HepG2 (cell line): ENCODE results near the gene CFAP61. TPM values are rescaled to one million over a fixed set of nuclear protein-coding genes. Genes with fewer than 3 reads are reported as not detected.
A peak's percentile ranks its signal among the peaks of the same experiment; 100 is the strongest.

ENCODE experiments used
- ATAC-seq: fragments of 200-7000 bp; cut with Tn5 transposase; 3 replicates; pipeline ENCODE4 v1.9.1; 2020; ENCODE audit warnings: mild to moderate bottlenecking, moderate library complexity
- BruUV-seq: library from RNA; stranded (reverse); fragments of 400-500 nt; replicated peaks from 2 replicates; lab custom pipeline; 2021; lab: Mats Ljungman, UMichigan
- CTCF ChIA-PET: fragments of 300-600 bp; formaldehyde crosslinking; extraction: SDS; loops from one replicate; lab custom pipeline; 2021; ENCODE audit warnings: low total read pairs, inconsistent platforms, low intra/inter-chr PET ratio; lab: Yijun Ruan, JAX
- POLR2A ChIA-PET: fragments of 350-600 bp; sonication (Branson Sonifier 250); formaldehyde crosslinking; loops from one replicate; lab custom pipeline; 2020; ENCODE audit warnings: antibody characterized with exemption, inconsistent platforms; lab: Yijun Ruan, JAX
- DNase-seq: peaks from one replicate; pipeline ENCODE4 v3.0.0-alpha.2; 2015; ENCODE audit warnings: low spot score
- FAIRE-seq: peaks from 3 replicates; lab custom pipeline; 2011; peaks lifted over from hg19 to GRCh38; lab: Jason Lieb, UNC
- H2AFZ ChIP-seq: one replicate; pipeline ENCODE4 v1.6.1; 2011; ENCODE audit warnings: low read length, inconsistent platforms
- H3K27ac ChIP-seq: fragments of 300-600 bp; 3 replicates; pipeline ENCODE4 v1.8.0; 2011; ENCODE audit warnings: mixed run types, mild to moderate bottlenecking, mixed read lengths, low read length, inconsistent platforms; ENCODE audit not compliant: insufficient read depth; ENCODE audit errors: extremely low read length
- H3K27me3 ChIP-seq, 2 experiments: fragments of 200-600 bp in 1 of 2; 2 replicates in 1 of 2; 3 replicates in 1 of 2; pipeline versions ENCODE4 v1.6.0 to v1.8.0; 2011; ENCODE audit warnings: low read length in 2 of 2, mild to moderate bottlenecking in 2 of 2, moderate library complexity in 2 of 2, inconsistent platforms in 1 of 2; ENCODE audit not compliant: insufficient read depth in 2 of 2, control insufficient read depth in 1 of 2
- H3K36me3 ChIP-seq, 2 experiments: fragments of 200-600 bp in 1 of 2; replicated peaks in 1 of 2; 2 replicates in 1 of 2; 3 replicates in 1 of 2; pipeline versions ENCODE4 v1.5.1 to v1.8.0; 2011; ENCODE audit warnings: low read length in 2 of 2, inconsistent platforms in 1 of 2; ENCODE audit not compliant: insufficient read depth in 2 of 2, control insufficient read depth in 1 of 2
- H3K4me1 ChIP-seq: 2 replicates; pipeline ENCODE4 v1.5.1; 2012; ENCODE audit warnings: low read length, inconsistent platforms; ENCODE audit not compliant: insufficient read depth
- H3K4me2 ChIP-seq: 2 replicates; pipeline ENCODE4 v1.6.0; 2011; ENCODE audit warnings: low read depth, low read length, inconsistent platforms
- H3K4me3 ChIP-seq, 3 experiments: fragments of 200-600 bp in 1 of 3; sonication (generic), shearing (Covaris generic) in 1 of 3; replicated peaks in 1 of 3; 2 replicates each; pipeline ENCODE4 v1.5.1; 2011 to 2016; ENCODE audit warnings: low read length in 3 of 3, inconsistent platforms in 2 of 3, low read depth in 2 of 3, mild to moderate bottlenecking in 2 of 3, control low read depth in 1 of 3, mixed read lengths in 1 of 3; ENCODE audit not compliant: insufficient read depth in 1 of 3
- H3K79me2 ChIP-seq: one replicate; pipeline ENCODE4 v1.6.1; 2011; ENCODE audit warnings: low read length, inconsistent platforms; ENCODE audit not compliant: insufficient read depth
- H3K9ac ChIP-seq: 2 replicates; pipeline ENCODE4 v1.6.0; 2011; ENCODE audit warnings: mild to moderate bottlenecking, low read depth, low read length, inconsistent platforms; ENCODE audit not compliant: insufficient read depth
- H3K9me3 ChIP-seq: 2 replicates; pipeline ENCODE4 v1.5.1; 2012; ENCODE audit warnings: mild to moderate bottlenecking, low read length
- H4K20me1 ChIP-seq: 2 replicates; pipeline ENCODE4 v1.6.0; 2011; ENCODE audit warnings: inconsistent platforms, mild to moderate bottlenecking, low read length, moderate library complexity; ENCODE audit not compliant: insufficient read depth
- HNF1A ChIP-seq, 2 experiments: sonication (generic) in 1 of 2; formaldehyde crosslinking in 1 of 2; IDR thresholded peaks; 2 replicates each; pipeline versions ENCODE4 v1.4.0 to v1.6.1; 2016 to 2020; ENCODE audit warnings: borderline replicate concordance in 1 of 2, low read depth in 1 of 2, mild to moderate bottlenecking in 1 of 2, missing genetic modification reagents in 1 of 2
- HNRNPUL1 ChIP-seq: fragments of 200-400 bp; formaldehyde crosslinking; IDR thresholded peaks from 2 replicates; pipeline ENCODE4 v1.6.1; 2017; ENCODE audit warnings: low read depth, mild to moderate bottlenecking, low read length, moderate library complexity
- PCBP1 ChIP-seq: fragments of 200-400 bp; formaldehyde crosslinking; IDR thresholded peaks from 2 replicates; pipeline ENCODE4 v1.6.1; 2017; ENCODE audit warnings: mild to moderate bottlenecking, low read depth, low read length, borderline replicate concordance
- PREB ChIP-seq: sonication (generic); formaldehyde crosslinking; IDR thresholded peaks from 2 replicates; pipeline ENCODE4 v1.4.0; 2020; ENCODE audit warnings: missing genetic modification reagents
- ZNF414 ChIP-seq: sonication (generic); formaldehyde crosslinking; IDR thresholded peaks from 2 replicates; pipeline ENCODE4 v1.5.0; 2020; ENCODE audit warnings: missing genetic modification reagents
- ZNF629 ChIP-seq: sonication (generic); formaldehyde crosslinking; conservative IDR thresholded peaks from 2 replicates; pipeline ENCODE4 v1.5.0; 2020; ENCODE audit warnings: missing genetic modification reagents
- WGBS: methylation state at CpG from one replicate; pipeline ENCODE4 v1.1.6; 2017; ENCODE audit warnings: low lambda C conversion rate; 5-methylcytosine and 5-hydroxymethylcytosine counted together
- in situ Hi-C: cut with HindIII; loops from 2 replicates; pipeline ENCODE4 v1.10.0; 2017; ENCODE audit warnings: low pct_unique_long_range_greater_than_20kb; ENCODE audit not compliant: extremely low pct_ligation_motif_present
- intact Hi-C: fragments of 100-400 bp; cut with micrococcal nuclease; formaldehyde crosslinking; loops from one replicate; pipeline ENCODE4 v1.10.0; 2022; ENCODE audit not compliant: unreplicated experiment
- polyA plus RNA-seq, 8 experiments: library from polyadenylated mRNA; depleted of rRNA in 3 of 8; stranded (reverse) in 7 of 8; unstranded in 1 of 8; fragments of >200 nt; fragmentation: Illumina TruSeq in 4 of 8; extraction: Trizol in 4 of 8; gene quantifications; 2 replicates each; pipeline versions ENCODE4 v1.2.1 to v1.2.3, GENCODE V29; 2011 to 2016; ENCODE audit warnings: low read depth in 4 of 8, missing spikeins in 1 of 8, mixed read lengths in 1 of 8; ENCODE audit not compliant: insufficient read depth in 1 of 8
- total RNA-seq, 5 experiments: library from RNA; depleted of rRNA; stranded (reverse); fragments of >200 nt; fragmentation: Illumina TruSeq; extraction: Trizol; gene quantifications; 2 replicates each; pipeline ENCODE4 v1.2.3, GENCODE V29; 2016; ENCODE audit warnings: low read depth in 1 of 5

Gene CFAP61
- total and polyA plus RNA-seq, 2 of the 13 experiments (the other 11 are each of a cell fraction or from before 2014, with no cell fraction given): 0.27 TPM; not detected in 1

GRCh38 chr20:20293691-20294385, 241.5 kb downstream of the CFAP61 start (continued):
- no peak for TF ChIP-seq PREB
- TF ChIP-seq ZNF629 (CRISPR knock-in tag): no peak
- no peak for TF ChIP-seq HNRNPUL1
- TF ChIP-seq, all 625 proteins: peak for 0

- Histone ChIP-seq H3K27me3 (0 out of 5 replicates have a peak, but pooled peaks cover 0 to 4% of the 10 kb centered on the region in 2 experiments), H3K27ac (no peak overlapping the region), H3K9me3 (no peaks in the 10 kb centered on the region), H3K4me3 (no peak overlapping the region), H3K79me2 (no peaks in the 10 kb centered on the region), H3K9ac (no peak overlapping the region), H2AFZ (no peak overlapping the region), H4K20me1 (no peaks in the 10 kb centered on the region), H3K36me3 (no peaks in the 10 kb centered on the region), H3K4me2 (no peak overlapping the region), H3K4me1 (peaks cover 12% of the 10 kb centered on the region; the same call in 1 of the 2 replicates)
- 43% methylated on average over 6 of the region's 6 CpGs for WGBS
- no TSS peak for BruUV-seq
- intact Hi-C loops (no loop called here), in situ Hi-C loops (no loop called here)
- no peak for DNase-seq
- ChIA-PET POLR2A (no interaction called here), CTCF (no interaction called here)
- FAIRE-seq: no peak
- no peak for ATAC-seq
- TF ChIP-seq ZNF414 (CRISPR knock-in tag) (no peak), PCBP1 (0 out of 2 replicates have a peak, but pooled peaks have one; percentile 43), HNF1A (IDR thresholded peaks at IDR 0.05; ENCODE audit: low read depth) (no peak), HNF1A (CRISPR knock-in tag; IDR thresholded peaks at IDR 0.05; ENCODE audit: borderline replicate concordance) (no peak)
Observed at GRCh38 chr20:20295621-20296498, 243.5 kb downstream of the CFAP61 start.
